ES-I3 (cell line): ENCODE data around the gene AGAP1.

Experiments used
- H3K36me3 ChIP-seq: 2 replicates; pipeline ENCODE4 v1.6.1; 2013; ENCODE audit warnings: mild to moderate bottlenecking, low read length, control low read depth, moderate library complexity; ENCODE audit not compliant: insufficient read depth
- H3K4me1 ChIP-seq: 2 replicates; pipeline ENCODE4 v1.6.1; 2013; ENCODE audit warnings: mild to moderate bottlenecking, control low read depth, low read length; ENCODE audit not compliant: insufficient read depth
- H3K9ac ChIP-seq: 2 replicates; pipeline ENCODE4 v1.6.1; 2013; ENCODE audit warnings: low read depth, mild to moderate bottlenecking, low read length, moderate library complexity
- H3K9me3 ChIP-seq: 2 replicates; pipeline ENCODE4 v1.6.1; 2013; ENCODE audit warnings: mild to moderate bottlenecking, low read length, moderate library complexity; ENCODE audit not compliant: control insufficient read depth, insufficient read depth

AGAP1 gene

DNA sequence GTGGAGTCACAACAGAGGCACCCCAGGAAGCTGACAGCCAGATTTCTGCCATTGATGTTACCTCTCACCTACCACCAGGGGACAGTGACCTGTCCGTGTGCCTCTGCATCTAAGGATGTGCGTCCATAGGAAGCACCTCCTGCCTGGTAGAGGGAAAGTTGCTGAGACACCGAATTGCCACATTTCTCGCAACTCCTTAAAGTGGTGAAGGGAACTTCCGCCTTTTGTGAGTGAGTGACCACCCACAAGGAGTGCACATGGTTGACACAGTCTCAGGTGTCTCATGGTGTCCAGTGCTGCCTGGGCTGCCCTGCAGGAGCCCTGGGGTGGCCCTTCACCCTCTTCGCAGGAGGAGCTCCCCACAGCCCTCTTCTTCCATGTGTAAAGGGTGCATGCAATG, 472.6 kb downstream of the AGAP1 start:
- Histone ChIP-seq H3K9me3 (no peaks in the 10 kb centered on the region), H3K9ac (no peak overlapping the region), H3K36me3 (peaks cover 3% of the 10 kb centered on the region; the same call in 1 of the 2 replicates), H3K4me1 (no peaks in the 10 kb centered on the region)

DNA sequence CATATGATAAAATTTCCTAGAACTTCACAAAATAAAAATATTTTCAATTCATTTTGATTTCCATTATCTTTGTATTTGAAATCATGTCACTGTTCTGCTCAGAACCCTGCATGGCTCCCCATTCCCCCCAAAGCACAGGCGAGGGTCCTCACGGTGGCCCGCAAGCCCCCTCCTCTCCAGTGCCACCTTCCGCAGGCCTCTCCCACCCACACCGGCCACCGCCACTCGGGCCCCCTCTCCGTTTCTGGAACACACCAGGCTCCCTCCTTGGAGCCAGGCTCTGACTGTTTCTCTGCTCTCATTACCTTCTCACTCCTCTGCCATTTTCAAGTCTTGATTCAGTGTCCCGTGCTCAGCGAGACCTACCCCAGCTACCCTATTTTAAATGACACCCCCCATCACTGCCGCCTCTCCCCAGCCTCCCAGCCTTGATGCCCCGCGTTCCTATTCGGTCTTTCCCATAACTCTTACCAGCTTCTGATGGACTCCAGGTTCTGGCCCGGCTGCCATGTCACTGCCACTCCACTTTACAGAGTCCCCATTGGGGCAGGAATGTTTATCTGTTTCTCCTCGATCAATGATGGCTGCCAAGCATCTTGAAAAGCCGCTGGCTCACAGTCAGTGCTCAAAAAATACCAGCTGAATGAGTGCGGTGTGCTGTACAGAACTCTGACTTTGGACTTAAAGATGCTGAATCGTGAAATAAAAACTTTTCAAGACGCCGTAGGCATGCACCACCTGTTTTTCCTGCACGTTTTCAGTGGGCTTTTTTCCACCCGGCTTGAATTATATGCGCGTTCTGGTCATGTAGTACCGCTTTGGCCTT, 473.3 kb downstream of the AGAP1 start:
- no peaks in the 10 kb centered on the region for H3K4me1 ChIP-seq
- H3K9ac ChIP-seq: no peak overlapping the region
- H3K36me3 ChIP-seq: peaks cover 3% of the 10 kb centered on the region; the same call in 1 of the 2 replicates
- H3K9me3 ChIP-seq: no peaks in the 10 kb centered on the region

DNA sequence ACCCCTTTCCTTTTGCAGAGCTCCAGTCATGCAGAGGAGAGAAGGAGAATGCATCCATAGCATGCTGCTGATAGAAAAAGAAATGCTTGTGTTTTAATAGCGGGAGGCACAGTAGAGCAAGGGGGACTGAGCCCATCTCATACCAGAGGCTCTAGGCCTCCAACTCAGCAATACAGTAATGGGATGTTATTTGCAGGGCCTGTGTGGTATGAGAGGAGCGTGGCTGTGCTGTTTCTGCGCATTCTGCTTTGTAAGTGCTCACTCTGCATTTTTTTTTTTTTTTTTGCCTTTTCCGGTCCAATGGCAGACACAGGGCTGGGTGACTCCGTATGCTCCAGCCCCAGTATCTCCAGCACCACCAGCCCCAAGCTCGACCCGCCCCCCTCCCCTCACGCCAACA, 474.3 kb downstream of the AGAP1 start:
- no peaks in the 10 kb centered on the region for H3K9me3 ChIP-seq
- no peaks in the 10 kb centered on the region for H3K4me1 ChIP-seq
- H3K36me3 ChIP-seq: peaks cover 3% of the 10 kb centered on the region; the same call in 1 of the 2 replicates
- no peak overlapping the region for H3K9ac ChIP-seq

DNA sequence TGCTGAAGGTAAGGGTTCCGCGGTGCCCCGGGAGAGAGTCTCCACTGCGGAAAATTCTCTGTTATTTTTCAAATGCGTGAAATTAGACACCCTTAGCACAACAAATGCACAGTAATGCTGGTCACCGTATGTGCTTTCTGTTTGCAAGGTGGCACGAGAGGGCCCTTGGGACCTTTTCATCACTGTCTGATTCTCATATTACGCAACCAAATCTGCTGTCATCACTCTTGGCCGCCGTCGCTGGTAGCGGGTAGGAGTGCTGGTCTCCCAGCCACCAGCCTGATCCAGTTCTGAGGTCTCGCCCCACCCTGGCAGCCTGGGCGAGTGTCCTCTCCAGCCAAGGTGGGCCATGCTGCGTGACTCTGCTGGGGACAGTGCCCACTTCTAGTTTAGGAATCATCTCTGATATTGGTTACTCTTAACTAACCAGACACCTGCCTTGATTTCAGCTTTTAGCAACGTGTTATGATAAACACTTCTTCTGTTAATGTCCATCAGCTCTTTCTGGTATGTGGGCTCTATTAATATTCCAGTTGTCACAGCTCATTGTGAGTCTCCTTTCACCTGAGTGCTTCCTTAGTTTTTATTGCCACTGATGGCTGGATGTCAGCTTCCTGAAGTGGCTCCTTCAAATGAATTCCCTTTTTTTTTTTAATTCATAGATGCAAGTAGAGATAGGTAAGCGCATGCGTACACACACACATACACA, 474.9 kb downstream of the AGAP1 start:
- no peaks in the 10 kb centered on the region for H3K4me1 ChIP-seq
- H3K36me3 ChIP-seq: peaks cover 3% of the 10 kb centered on the region; the same call in 1 of the 2 replicates
- no peaks in the 10 kb centered on the region for H3K9me3 ChIP-seq
- no peak overlapping the region for H3K9ac ChIP-seq

DNA sequence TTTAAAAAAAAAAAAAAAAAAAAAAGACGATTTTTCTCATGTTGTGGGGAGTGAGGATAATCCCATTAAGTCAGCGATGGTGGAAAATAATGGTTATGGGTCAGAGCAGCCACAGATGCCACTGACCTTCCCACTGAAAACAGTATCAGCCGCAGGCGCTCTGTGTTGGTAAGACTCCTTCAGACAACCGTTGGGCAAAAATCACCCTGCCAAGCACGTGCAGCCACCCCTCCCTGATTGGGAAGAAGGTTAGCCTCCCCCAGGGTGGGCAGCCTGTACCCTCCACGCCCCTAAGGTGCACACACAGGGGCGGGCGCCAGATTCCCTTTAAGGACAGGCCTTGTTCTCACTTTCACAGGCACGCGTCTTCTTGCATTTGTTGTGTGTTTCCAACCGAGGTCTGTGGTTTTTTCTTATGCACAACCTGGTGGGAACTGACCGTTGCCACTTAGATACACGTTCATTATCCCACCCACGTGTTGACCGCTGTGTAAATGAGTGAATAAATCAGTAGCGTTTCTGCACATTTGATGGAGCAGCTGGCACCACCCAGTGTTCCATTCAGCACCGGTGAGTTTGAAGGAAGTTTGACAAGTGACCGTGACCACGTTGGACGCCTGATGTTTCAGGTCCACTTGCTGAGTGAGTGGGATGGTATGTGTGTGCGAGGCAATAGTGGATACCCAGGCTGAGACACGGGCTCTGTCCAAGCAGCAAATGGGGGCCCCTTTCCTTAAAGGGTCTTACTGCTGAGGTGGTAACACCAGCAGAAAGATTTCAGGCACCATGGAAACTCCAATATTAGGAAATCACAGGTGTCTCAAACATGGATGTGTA, 476.6 kb downstream of the AGAP1 start:
- Histone ChIP-seq H3K9me3 (no peaks in the 10 kb centered on the region), H3K36me3 (peaks cover 3% of the 10 kb centered on the region; the same call in 1 of the 2 replicates), H3K9ac (no peak overlapping the region), H3K4me1 (no peaks in the 10 kb centered on the region)

DNA sequence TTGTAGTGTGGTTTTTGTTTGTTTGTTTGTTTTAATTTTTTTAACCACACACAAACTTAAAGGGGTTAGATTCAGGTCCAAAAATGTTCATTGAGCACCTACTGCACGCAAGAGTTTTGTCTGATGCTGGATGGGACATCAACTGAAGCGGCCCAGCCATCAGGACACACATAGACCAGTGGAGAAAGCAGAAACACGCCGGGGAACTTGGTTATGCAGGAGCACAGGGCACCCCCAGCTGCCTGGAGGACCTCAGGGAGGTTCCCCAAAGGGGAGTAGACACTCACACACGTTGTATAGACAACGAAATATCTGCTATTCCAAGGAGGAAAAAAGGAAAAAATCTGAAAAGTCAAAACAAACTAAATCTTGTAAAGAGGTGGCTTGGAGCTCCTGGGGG, 482.7 kb downstream of the AGAP1 start:
- Histone ChIP-seq H3K4me1 (no peaks in the 10 kb centered on the region), H3K36me3 (no peaks in the 10 kb centered on the region), H3K9ac (no peak overlapping the region), H3K9me3 (no peaks in the 10 kb centered on the region)

DNA sequence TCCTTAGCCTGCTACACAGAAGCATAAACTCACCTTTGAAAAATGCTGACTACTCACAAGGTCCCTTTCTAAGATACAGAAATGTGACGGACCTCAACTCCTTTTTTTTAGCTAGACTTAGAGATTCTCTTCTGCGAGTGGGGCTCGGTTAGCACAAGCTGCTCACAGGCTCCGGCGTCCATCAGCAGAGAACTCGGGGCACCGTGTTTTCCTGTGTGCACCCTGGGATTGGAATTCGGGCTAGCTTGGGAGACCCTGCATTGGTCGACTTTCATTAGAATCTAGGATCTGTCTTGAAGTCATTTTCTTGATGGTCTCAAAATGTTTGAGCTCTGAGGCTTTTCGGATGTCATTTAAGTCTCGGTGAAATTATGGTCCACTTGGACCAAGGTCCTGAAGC, 483.1 kb downstream of the AGAP1 start:
- H3K9ac ChIP-seq: no peak overlapping the region
- no peaks in the 10 kb centered on the region for H3K9me3 ChIP-seq
- H3K36me3 ChIP-seq: no peaks in the 10 kb centered on the region
- H3K4me1 ChIP-seq: no peaks in the 10 kb centered on the region

DNA sequence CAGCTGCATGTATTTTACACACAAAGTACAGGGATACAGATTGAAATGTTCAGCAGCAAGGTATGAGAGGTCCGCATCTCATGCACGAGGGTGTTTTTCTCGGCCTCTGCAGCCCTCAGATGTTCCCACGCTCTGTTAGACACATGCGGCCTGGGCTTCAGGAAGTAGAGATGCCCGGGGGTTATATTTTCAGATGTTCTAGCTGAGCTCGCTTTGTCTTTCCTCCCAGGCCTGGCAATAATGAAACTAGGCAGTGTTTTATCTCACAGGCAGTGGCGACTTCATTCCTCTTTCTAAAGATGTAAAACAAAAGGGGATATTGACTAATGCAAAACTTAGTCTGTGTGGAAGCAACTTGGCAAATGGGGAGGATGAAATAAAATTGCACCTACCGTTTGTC, 483.6 kb downstream of the AGAP1 start:
- Histone ChIP-seq H3K36me3 (no peaks in the 10 kb centered on the region), H3K9me3 (no peaks in the 10 kb centered on the region), H3K4me1 (no peaks in the 10 kb centered on the region), H3K9ac (no peak overlapping the region)

DNA sequence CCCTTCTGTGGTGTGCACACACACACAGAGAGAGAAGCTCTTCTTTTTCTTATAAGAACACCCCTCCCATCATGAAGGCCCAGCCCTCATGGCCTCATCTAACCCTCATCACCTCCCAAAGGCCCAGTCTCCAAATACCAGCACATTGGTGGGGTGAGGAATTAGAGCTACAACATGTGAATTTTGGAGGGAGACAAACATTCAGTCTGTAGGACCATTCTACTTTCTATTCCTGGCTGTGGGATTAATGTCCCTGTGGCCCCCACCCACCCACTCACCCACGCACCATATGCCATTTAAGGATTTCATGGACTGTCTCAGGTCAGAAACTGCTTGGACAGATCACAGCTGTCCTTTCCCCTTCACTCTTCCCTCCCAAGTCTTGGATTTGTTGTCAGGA, 484.2 kb downstream of the AGAP1 start:
- Histone ChIP-seq H3K9ac (no peak overlapping the region), H3K4me1 (no peaks in the 10 kb centered on the region), H3K9me3 (no peaks in the 10 kb centered on the region), H3K36me3 (no peaks in the 10 kb centered on the region)

DNA sequence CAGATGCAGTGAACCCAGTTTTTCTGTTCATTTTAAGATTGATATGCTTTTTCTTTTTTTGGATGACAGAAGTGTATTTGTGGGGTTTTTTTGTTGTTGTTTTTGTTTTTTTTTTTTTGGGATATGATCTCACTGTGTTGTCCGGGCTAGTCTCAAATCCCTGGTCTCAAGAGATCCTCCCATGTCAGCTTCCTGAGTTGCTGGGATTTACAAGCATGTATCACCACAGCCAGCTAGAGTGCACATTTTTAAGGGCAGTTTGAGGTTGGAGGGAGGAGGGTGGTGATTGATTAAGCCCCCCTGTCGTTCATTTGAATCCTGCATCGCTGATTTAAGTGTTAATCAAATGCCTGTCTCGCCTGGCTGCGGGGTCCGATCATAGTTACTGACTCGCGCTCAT, 485.2 kb downstream of the AGAP1 start:
- no peaks in the 10 kb centered on the region for H3K4me1 ChIP-seq
- H3K36me3 ChIP-seq: no peaks in the 10 kb centered on the region
- H3K9me3 ChIP-seq: no peaks in the 10 kb centered on the region
- H3K9ac ChIP-seq: no peak overlapping the region

DNA sequence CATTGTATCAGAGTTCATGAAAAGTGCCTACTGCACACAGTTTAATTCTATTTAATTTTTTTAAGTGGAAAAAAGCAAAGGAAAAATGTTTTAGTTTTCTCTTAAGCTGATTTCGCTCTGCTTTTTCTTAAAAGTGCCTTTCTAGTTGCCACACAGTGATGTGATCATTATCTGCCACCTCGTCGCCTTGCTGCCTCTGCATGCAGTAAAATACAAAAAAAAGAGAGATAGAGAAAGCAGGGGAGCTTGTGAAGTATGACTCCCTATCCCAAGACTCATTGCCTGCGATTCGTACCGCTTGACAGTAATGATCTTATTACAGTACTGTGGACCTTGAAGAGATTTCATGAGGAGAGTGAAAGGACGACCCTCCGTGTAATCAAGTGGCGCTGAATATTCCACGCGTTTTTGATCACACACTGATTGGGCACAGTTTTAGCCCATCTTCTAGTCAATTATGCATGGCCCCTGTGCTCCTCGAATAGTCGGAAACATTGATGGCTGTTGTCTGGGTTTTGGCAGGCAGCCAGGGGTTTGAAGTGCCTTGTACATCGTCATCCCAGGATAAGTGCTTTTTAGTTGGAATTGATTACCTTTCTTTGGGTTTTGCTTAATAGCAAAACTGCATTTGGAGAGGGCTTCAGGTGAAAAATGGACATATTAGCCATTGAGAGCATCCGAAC, 486.1 kb downstream of the AGAP1 start:
- H3K36me3 ChIP-seq: no peaks in the 10 kb centered on the region

DNA sequence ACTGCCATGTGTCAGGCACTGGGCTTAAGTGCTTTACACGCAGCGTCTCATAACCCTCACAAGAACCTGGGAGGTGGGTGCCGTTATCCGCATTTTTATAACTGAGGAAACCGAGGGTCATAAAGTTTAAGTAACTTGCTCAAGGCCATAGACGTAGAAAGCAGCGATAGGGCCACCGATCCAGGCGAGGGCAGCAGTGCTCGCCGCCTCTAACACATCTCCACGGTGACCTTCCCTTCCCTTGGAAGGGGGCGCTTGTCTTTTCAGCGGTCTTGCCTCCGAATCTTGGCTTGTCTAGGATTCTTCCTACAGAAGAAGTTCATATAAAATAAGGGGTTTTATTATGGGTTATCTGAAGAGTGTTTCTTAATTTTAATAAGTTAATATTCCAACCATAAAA, 487.8 kb downstream of the AGAP1 start:
- Histone ChIP-seq H3K4me1 (no peaks in the 10 kb centered on the region), H3K9me3 (no peaks in the 10 kb centered on the region), H3K9ac (no peak overlapping the region), H3K36me3 (no peaks in the 10 kb centered on the region)

More for the DNA sequence above, 486.1 kb downstream of the AGAP1 start:
- Histone ChIP-seq H3K4me1 (no peaks in the 10 kb centered on the region), H3K9me3 (no peaks in the 10 kb centered on the region), H3K9ac (no peak overlapping the region)

DNA sequence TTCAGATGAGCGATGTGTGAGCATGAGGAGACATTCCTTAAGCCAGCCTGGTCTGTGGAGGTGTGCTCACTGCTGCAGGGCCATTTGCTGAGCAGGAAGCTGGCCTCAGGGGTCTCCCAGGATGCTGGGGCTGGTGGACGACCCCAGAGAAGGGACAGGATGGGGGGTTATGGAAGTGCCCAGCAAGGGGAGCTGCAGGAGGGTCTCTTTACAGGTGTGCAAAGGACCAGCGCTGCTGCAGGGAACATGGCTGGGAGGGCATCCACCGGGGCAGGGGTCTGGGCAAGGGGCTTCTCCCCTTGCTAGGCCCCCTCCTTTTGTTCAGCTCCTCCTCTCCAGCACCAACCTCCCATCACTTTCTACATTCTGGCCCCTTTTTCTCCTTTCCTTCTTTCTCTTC, 489.2 kb downstream of the AGAP1 start:
- no peaks in the 10 kb centered on the region for H3K36me3 ChIP-seq
- no peaks in the 10 kb centered on the region for H3K4me1 ChIP-seq
- no peak overlapping the region for H3K9ac ChIP-seq
- H3K9me3 ChIP-seq: no peaks in the 10 kb centered on the region

DNA sequence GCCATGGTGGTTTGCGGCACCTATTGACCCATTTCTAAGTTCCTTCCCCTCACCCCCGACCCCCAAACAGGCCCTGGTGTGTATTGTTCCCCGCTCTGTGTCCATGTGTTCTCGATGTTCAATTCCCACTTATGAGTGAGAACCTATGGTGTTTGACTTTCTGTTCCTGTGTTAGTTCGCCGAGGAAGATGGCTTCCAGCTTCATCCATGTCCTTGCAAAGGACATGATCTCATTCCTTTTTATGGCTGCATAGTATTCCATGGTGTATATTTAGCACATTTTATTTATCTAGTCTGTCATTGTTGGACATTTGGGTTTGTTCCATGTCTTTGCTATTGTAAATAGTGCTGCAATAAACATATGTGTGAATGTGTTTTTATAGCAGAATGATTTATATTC, 490.7 kb downstream of the AGAP1 start:
- no peaks in the 10 kb centered on the region for H3K9me3 ChIP-seq
- peaks cover 4% of the 10 kb centered on the region; the same call in 1 of the 2 replicates for H3K4me1 ChIP-seq
- no peak overlapping the region for H3K9ac ChIP-seq
- H3K36me3 ChIP-seq: no peaks in the 10 kb centered on the region
